K562 (cell line): ENCODE results near the gene SND1. TPM values are rescaled to one million over a fixed set of nuclear protein-coding genes. Genes with fewer than 3 reads are reported as not detected.

Experiments used
- ATAC-seq: fragments of 200-7000 bp; cut with Tn5 transposase; 3 replicates; pipeline ENCODE4 v1.9.1; 2020; ENCODE audit warnings: moderate library complexity
- BruUV-seq: library from RNA; stranded (reverse); fragments of 400-500 nt; replicated peaks from 2 replicates; lab custom pipeline; 2021; lab: Mats Ljungman, UMichigan
- CTCF ChIA-PET: fragments of 300-600 bp; formaldehyde crosslinking; extraction: SDS; loops from one replicate; lab custom pipeline; 2021; ENCODE audit warnings: low intra/inter-chr PET ratio; lab: Yijun Ruan, JAX
- POLR2A ChIA-PET: fragments of 300-600, 350-650 bp; sonication (Branson Sonifier 250); formaldehyde crosslinking; extraction: SDS; loops from one replicate; lab custom pipeline; 2021; ENCODE audit warnings: antibody characterized with exemption, inconsistent platforms; lab: Yijun Ruan, JAX
- DNase-seq, 4 experiments: peaks; one replicate each; pipeline versions ENCODE4 v3.0.0 to v3.0.0-alpha.2; 2011 to 2018; ENCODE audit warnings: low spot score in 3 of 4, mixed read lengths in 3 of 4; ENCODE audit errors: extremely low read depth in 1 of 4
- FAIRE-seq: peaks from 2 replicates; lab custom pipeline; 2011; peaks lifted over from hg19 to GRCh38; lab: Jason Lieb, UNC
- H2AFZ ChIP-seq: 2 replicates; pipeline ENCODE4 v1.6.0; 2011; ENCODE audit warnings: low read depth, low read length, control low read depth, inconsistent platforms
- H3K27ac ChIP-seq: fragments of 200-600 bp; 3 replicates; pipeline ENCODE4 v1.8.0; 2011; ENCODE audit warnings: low read depth, mild to moderate bottlenecking, control low read depth, inconsistent platforms, low read length, moderate library complexity, mixed read lengths; ENCODE audit errors: extremely low read depth
- H3K27me3 ChIP-seq, 2 experiments: fragments of 300-600 bp in 1 of 2; 2 replicates in 1 of 2; 3 replicates in 1 of 2; pipeline versions ENCODE4 v1.6.0 to v1.8.0; 2011; ENCODE audit warnings: inconsistent platforms in 2 of 2, low read length in 2 of 2, mild to moderate bottlenecking in 1 of 2, mixed read lengths in 1 of 2, moderate library complexity in 1 of 2; ENCODE audit not compliant: control insufficient read depth in 2 of 2, insufficient read depth in 2 of 2
- H3K36me3 ChIP-seq: fragments of 300-600 bp; 3 replicates; pipeline ENCODE4 v1.8.0; 2011; ENCODE audit warnings: mild to moderate bottlenecking, low read length, inconsistent platforms; ENCODE audit not compliant: control insufficient read depth, insufficient read depth
- H3K4me1 ChIP-seq, 2 experiments: fragments of 200-600 bp in 1 of 2; replicated peaks in 1 of 2; 2 replicates in 1 of 2; 3 replicates in 1 of 2; pipeline versions ENCODE4 v1.5.1 to v1.8.0; 2011; ENCODE audit warnings: inconsistent platforms in 2 of 2, low read length in 2 of 2, mild to moderate bottlenecking in 1 of 2, mixed read lengths in 1 of 2, moderate library complexity in 1 of 2; ENCODE audit not compliant: control insufficient read depth in 2 of 2, insufficient read depth in 2 of 2
- H3K4me2 ChIP-seq: 2 replicates; pipeline ENCODE4 v1.6.1; 2011; ENCODE audit warnings: low read length, control low read depth, inconsistent platforms, mixed read lengths; ENCODE audit not compliant: insufficient read depth
- H3K4me3 ChIP-seq: fragments of 200-600 bp; sonication (generic), shearing (Covaris generic); 2 replicates; pipeline ENCODE4 v1.5.1; 2016; ENCODE audit warnings: control low read depth, inconsistent platforms
- H3K79me2 ChIP-seq: fragments of 200-600 bp; 3 replicates; pipeline ENCODE4 v1.8.0; 2011; ENCODE audit warnings: low read length, inconsistent platforms; ENCODE audit not compliant: control insufficient read depth, insufficient read depth
- H3K9ac ChIP-seq, 2 experiments: 2 replicates each; pipeline versions ENCODE4 v1.6.0 to v1.6.1; 2011; ENCODE audit warnings: low read depth in 2 of 2, low read length in 2 of 2, control low read depth in 1 of 2, inconsistent platforms in 1 of 2, mild to moderate bottlenecking in 1 of 2, mixed read lengths in 1 of 2; ENCODE audit not compliant: insufficient read depth in 1 of 2
- H3K9me1 ChIP-seq: one replicate; pipeline ENCODE4 v1.6.0; 2011; ENCODE audit warnings: inconsistent platforms, mild to moderate bottlenecking, low read length, moderate library complexity; ENCODE audit not compliant: control insufficient read depth, insufficient read depth
- H3K9me3 ChIP-seq: replicated peaks from 2 replicates; pipeline ENCODE4 v1.5.1; 2011; ENCODE audit warnings: low read depth, low read length, inconsistent platforms; ENCODE audit not compliant: control insufficient read depth, insufficient read depth
- H4K20me1 ChIP-seq: replicated peaks from 2 replicates; pipeline ENCODE4 v1.6.1; 2011; ENCODE audit warnings: low read length, inconsistent platforms, mixed read lengths; ENCODE audit not compliant: control insufficient read depth, insufficient read depth
- AFF4 ChIP-seq: sonication (generic); formaldehyde crosslinking; IDR thresholded peaks from 2 replicates; pipeline ENCODE4 v1.8.0; 2023; ENCODE audit warnings: mild to moderate bottlenecking, missing genetic modification reagents
- BMI1 ChIP-seq: fragments of 150-350 bp; IDR thresholded peaks from 2 replicates; pipeline ENCODE4 v1.6.1; 2014; ENCODE audit warnings: low read length
- HMGXB4 ChIP-seq: sonication (generic); formaldehyde crosslinking; IDR thresholded peaks from 2 replicates; pipeline ENCODE4 v1.8.1; 2023; ENCODE audit warnings: mild to moderate bottlenecking, missing genetic modification reagents
- KLF16 ChIP-seq: IDR thresholded peaks from 2 replicates; pipeline ENCODE4 v1.6.1; 2016; ENCODE audit warnings: antibody characterized with exemption
- PML ChIP-seq: IDR thresholded peaks from 2 replicates; pipeline ENCODE4 v1.6.1; 2012; ENCODE audit warnings: low read length, inconsistent platforms
- ZBTB1 ChIP-seq: sonication (generic); formaldehyde crosslinking; IDR thresholded peaks from 2 replicates; pipeline ENCODE4 v1.8.1; 2023; ENCODE audit warnings: missing genetic modification reagents, low read depth, mild to moderate bottlenecking, borderline replicate concordance
- ZBTB43 ChIP-seq: sonication (generic); formaldehyde crosslinking; IDR thresholded peaks from 2 replicates; pipeline ENCODE4 v1.8.0; 2023; ENCODE audit warnings: mild to moderate bottlenecking, missing genetic modification reagents
- ZNF143 ChIP-seq: sonication (generic); formaldehyde crosslinking; IDR thresholded peaks from 2 replicates; pipeline ENCODE4 v1.9.0; 2022; ENCODE audit warnings: mild to moderate bottlenecking, missing genetic modification reagents
- WGBS: fragments of 100-300 bp; shearing (Covaris generic); methylation state at CpG from one replicate; pipeline ENCODE4 v1.1.6; 2016; ENCODE audit warnings: low coverage, mixed read lengths; ENCODE audit not compliant: insufficient coverage; ENCODE audit errors: missing lambda C conversion rate; 5-methylcytosine and 5-hydroxymethylcytosine counted together
- in situ Hi-C: fragments of 300-500 bp; cut with MboI; formaldehyde crosslinking; loops from 4 replicates; pipeline ENCODE4 v1.15.0; 2018; ENCODE audit warnings: inconsistent platforms, mixed read lengths
- intact Hi-C: fragments of 100-400 bp; cut with micrococcal nuclease; formaldehyde crosslinking; loops from 2 replicates; pipeline ENCODE4 v1.14.2; 2022
- polyA plus RNA-seq, 8 experiments: library from polyadenylated mRNA; depleted of rRNA in 4 of 8; stranded (reverse) in 5 of 8; unstranded in 3 of 8; fragments of >200 nt; fragmentation: Nextera tagmentation in 2 of 8; fragmentation: Illumina TruSeq in 1 of 8; extraction: Ambion mirVana in 2 of 8; extraction: Trizol in 1 of 8; gene quantifications; 2 replicates each; pipeline versions ENCODE4 v1.2.1 to v1.2.3, GENCODE V29; 2011 to 2014; ENCODE audit warnings: inconsistent platforms in 1 of 8, missing spikeins in 1 of 8
- total RNA-seq, 7 experiments: library from RNA; depleted of rRNA in 6 of 7; stranded (reverse); fragments of >200 nt in 6 of 7; fragmentation: Illumina TruSeq in 2 of 7; extraction: Trizol in 2 of 7; gene quantifications; 2 replicates each; pipeline versions ENCODE4 v1.2.1 to v1.2.3, GENCODE V29; 2011 to 2021; ENCODE audit warnings: low replicate concordance in 1 of 7
- TF ChIP-seq, protein P1 (sequence below): fragments of 250-450 bp; sonication (Bioruptor Pico); IDR thresholded peaks from 2 replicates; pipeline ENCODE4 v1.5.0; 2021; ENCODE audit warnings: mild to moderate bottlenecking, moderate library complexity

Gene SND1
- total and polyA plus RNA-seq, 9 of the 15 experiments (the other 6 are each of a cell fraction or from before 2014, with no cell fraction given) = 46.5 to 307 (median 191) TPM

- TF ChIP-seq HMGXB4 = no peak
Measured at GRCh38 chr7:128033246-128033645, 381.3 kb downstream of the SND1 start (continued).

DNA sequence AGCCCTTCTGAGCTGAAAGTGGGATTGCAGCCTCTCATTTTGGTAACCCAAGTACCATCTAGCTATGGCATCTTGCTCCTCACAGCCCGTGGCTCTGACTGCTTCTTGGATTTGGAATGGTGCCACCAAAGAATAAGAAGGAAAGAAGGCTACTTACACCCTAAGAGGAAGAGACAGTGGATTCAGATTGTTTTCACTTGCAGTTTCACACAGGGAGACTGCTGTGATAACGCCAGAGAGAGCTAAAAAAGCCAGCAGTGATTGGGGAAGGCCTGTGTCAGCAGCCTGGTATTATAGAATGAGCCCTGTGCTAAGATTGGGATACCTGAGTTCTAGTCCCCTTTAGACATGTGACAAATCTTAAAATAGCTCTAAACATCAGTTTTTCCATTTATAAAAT, 382.8 kb downstream of the SND1 start:
- H3K9ac ChIP-seq = peak overlapping the region in 1 of 2 experiments; percentile 3; a peak in 1 of 4 replicates
- H3K27ac ChIP-seq = no peak overlapping the region
- BruUV-seq = no TSS peak
- H3K4me2 ChIP-seq = no peak overlapping the region
- H2AFZ ChIP-seq = no peak overlapping the region
- no peaks in the 10 kb centered on the region for H3K9me1 ChIP-seq
- H3K79me2 ChIP-seq = no peaks in the 10 kb centered on the region
- H3K27me3 ChIP-seq = no peaks in the 10 kb centered on the region
- no peak for DNase-seq
- ChIA-PET POLR2A (interaction anchor here (0.6 to 1.9 kb wide), 6 partner anchors 8 to 86 kb away, joined by 3 to 8 read pairs (median 4); no protein-coding TSS in a partner anchor), CTCF (no interaction called here)
- peaks cover 27% of the 10 kb centered on the region for H4K20me1 ChIP-seq
- peak; percentile 35 for FAIRE-seq
- in situ Hi-C loops (no loop called here), intact Hi-C loops (loop anchor here (1.0 to 5.0 kb wide), 2 partner anchors 174 to 328 kb away; no protein-coding TSS in a partner anchor)
- no peak for ATAC-seq
- H3K9me3 ChIP-seq = 0 out of 2 replicates have a peak, but pooled peaks cover 2% of the 10 kb centered on the region
- H3K4me3 ChIP-seq = no peak overlapping the region
- peaks cover 16% of the 10 kb centered on the region; the same call in 1 of the 3 replicates for H3K36me3 ChIP-seq
- 45% methylated on average over 2 of the region's 2 CpGs for WGBS
- H3K4me1 ChIP-seq = peaks cover 0 to 10% of the 10 kb centered on the region in 2 experiments; a peak in 1 of 5 replicates
- TF ChIP-seq, protein P1, sequence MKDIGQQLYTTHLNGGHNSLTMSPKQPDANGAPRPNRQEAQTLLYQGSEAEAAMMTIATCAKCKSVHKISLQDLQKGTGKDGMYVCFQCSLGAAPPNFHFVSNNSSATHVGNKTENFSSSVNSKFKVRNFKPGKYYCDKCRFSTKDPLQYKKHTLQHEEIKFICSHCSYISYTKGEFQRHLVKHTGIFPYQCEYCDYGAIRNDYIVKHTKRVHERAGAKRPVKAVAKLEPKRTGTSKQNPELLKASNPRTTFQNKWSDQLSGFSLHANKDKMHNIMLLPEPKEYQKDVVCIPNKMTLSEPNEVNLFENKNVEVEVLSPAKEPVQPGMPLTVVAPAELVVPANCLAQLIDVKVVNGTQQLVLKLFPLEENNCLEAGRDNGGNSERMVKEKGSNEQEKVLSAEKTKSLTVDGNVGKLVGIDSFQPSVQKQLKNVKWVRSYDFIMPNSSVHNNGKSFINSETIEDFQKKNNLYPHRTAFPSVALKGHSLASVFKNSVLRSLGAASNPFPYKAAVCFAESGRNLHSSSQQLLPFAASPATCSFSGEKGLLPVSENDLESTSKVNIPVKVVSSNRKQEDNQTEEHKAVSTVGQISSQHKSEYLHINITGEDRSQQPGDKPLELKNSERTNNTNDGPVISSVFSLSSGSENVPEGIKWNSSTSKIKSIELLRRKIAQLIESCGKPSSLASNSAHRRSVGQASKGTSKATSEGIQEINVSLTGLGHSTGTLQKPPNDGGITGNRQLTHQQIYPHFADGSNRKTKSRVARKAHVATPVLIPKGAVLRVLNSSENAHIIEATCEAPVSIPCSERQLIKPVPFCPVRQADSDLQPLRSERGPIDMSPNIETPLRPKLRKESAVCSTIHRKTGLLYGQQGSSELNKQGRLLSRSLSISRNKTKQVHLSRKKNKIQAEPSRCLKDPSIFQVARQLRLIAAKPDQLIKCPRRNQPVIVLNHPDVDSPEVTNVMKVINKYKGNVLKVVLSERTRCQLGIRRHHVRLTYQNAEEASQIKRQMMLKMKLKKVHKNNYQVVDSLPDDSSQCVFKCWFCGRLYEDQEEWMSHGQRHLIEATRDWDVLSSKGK (CRISPR knock-in tag) = no peak
- no peak for TF ChIP-seq ZBTB43 (CRISPR knock-in tag)
- no peak for TF ChIP-seq PML
- TF ChIP-seq AFF4 (CRISPR knock-in tag) = no peak
- no peak for TF ChIP-seq ZNF143 (CRISPR knock-in tag)
- TF ChIP-seq BMI1 = no peak
- TF ChIP-seq KLF16 = no peak
- TF ChIP-seq ZBTB1 (CRISPR knock-in tag) = no peak
